ENCODE data around the gene NXPH2.
A peak's percentile ranks its signal among the peaks of the same experiment; 100 is the strongest.
"Not testable (repeated sequence)": the region's sequence is repeated elsewhere in the genome, so short reads cannot be mapped to it uniquely, and the experiment has no call there.

NXPH2 gene

GRCh38 chr2:138707392-138708074 is 72.7 kb downstream of the NXPH2 start:
- DNase-seq: no peak

GRCh38 chr2:138703242-138703641 is 76.9 kb downstream of the NXPH2 start:
- DNase-seq: no peak

- DNase-seq: no peak
These were observed 79.5 kb downstream of the NXPH2 start for GRCh38 chr2:138700716-138701115.

GRCh38 chr2:138699421-138699820 is 80.8 kb downstream of the NXPH2 start:
- no peak for DNase-seq

GRCh38 chr2:138698428-138698827 is 81.8 kb downstream of the NXPH2 start:
- no peak for DNase-seq

- DNase-seq: no peak
These were observed 88.5 kb downstream of the NXPH2 start for GRCh38 chr2:138691667-138692066.

GRCh38 chr2:138689705-138690104 is 90.5 kb downstream of the NXPH2 start:
- DNase-seq: peak in 1 of 2 donors; percentile 57

GRCh38 chr2:138682163-138682562 is 98.0 kb downstream of the NXPH2 start:
- DNase-seq: no peak

- DNase-seq: no peak
These were observed 103.0 kb downstream of the NXPH2 start for GRCh38 chr2:138677221-138677620.

GRCh38 chr2:138676619-138677021 is 103.6 kb downstream of the NXPH2 start:
- DNase-seq: no peak

- no peak for DNase-seq
These were observed 108.6 kb downstream of the NXPH2 start for GRCh38 chr2:138671566-138671965.

- no peak for DNase-seq
These were observed 109.5 kb downstream of the NXPH2 start for GRCh38 chr2:138670734-138671133.

GRCh38 chr2:138665937-138666336 is 114.3 kb downstream of the NXPH2 start:
- DNase-seq: no peak

- no peak for DNase-seq
These were observed 121.8 kb downstream of the NXPH2 start for GRCh38 chr2:138658187-138658894.

GRCh38 chr2:138654146-138654545 is 126.0 kb downstream of the NXPH2 start:
- no peak for DNase-seq

GRCh38 chr2:138652378-138652777 is 127.8 kb downstream of the NXPH2 start:
- no peak for DNase-seq

- no peak for DNase-seq
These were observed 130.6 kb downstream of the NXPH2 start for GRCh38 chr2:138649571-138649970.

- no peak for DNase-seq
These were observed 131.6 kb downstream of the NXPH2 start for GRCh38 chr2:138648606-138649005.

- not testable (repeated sequence) for DNase-seq
These were observed 135.4 kb downstream of the NXPH2 start for GRCh38 chr2:138644776-138645175.

- DNase-seq: no peak
These were observed 139.1 kb downstream of the NXPH2 start for GRCh38 chr2:138640921-138641676.

- DNase-seq: no peak
These were observed 142.5 kb downstream of the NXPH2 start for GRCh38 chr2:138637686-138638085.

- no peak for DNase-seq
These were observed 143.1 kb downstream of the NXPH2 start for GRCh38 chr2:138637061-138637460.

- DNase-seq: no peak
These were observed 147.1 kb downstream of the NXPH2 start for GRCh38 chr2:138633049-138633448.

GRCh38 chr2:138632066-138632620 is 148.0 kb downstream of the NXPH2 start:
- no peak for DNase-seq

All from bone marrow (tissue), 2 donors.